Measurements from ENCODE around the gene CARD6. TPM values are rescaled to one million over a fixed set of nuclear protein-coding genes. Genes with fewer than 3 reads are reported as not detected.
A peak's percentile ranks its signal among the peaks of the same experiment; 100 is the strongest.

CARD6 gene
- total and polyA plus RNA-seq, 9 of the 15 experiments (the other 6 are each of a cell fraction or from before 2014, with no cell fraction given) = 3.5 to 8.3 (median 5.9) TPM

- FAIRE-seq (no peak), DNase-seq (ENCODE audit: extremely low read depth in 1 of 4, low spot score in 3 of 4) (no peak), ATAC-seq (no peak)
- Histone ChIP-seq H2AFZ (ENCODE audit: low read depth, low read length) (no peak overlapping the region), H3K4me1 (replicated peaks in 1 of 2; ENCODE audit: control insufficient read depth in 2 of 2, insufficient read depth in 2 of 2, low read length in 2 of 2) (no peaks in the 10 kb centered on the region), H3K36me3 (ENCODE audit: control insufficient read depth, insufficient read depth, low read length) (no peaks in the 10 kb centered on the region), H3K4me2 (ENCODE audit: insufficient read depth, low read length) (no peak overlapping the region), H4K20me1 (replicated peaks; ENCODE audit: control insufficient read depth, insufficient read depth, low read length) (no peaks in the 10 kb centered on the region), H3K9me1 (ENCODE audit: control insufficient read depth, insufficient read depth, low read length) (no peaks in the 10 kb centered on the region), H3K27me3 (ENCODE audit: control insufficient read depth in 2 of 2, insufficient read depth in 2 of 2, low read length in 2 of 2) (no peaks in the 10 kb centered on the region), H3K27ac (ENCODE audit: extremely low read depth, low read depth, low read length) (no peak overlapping the region), H3K9me3 (replicated peaks; ENCODE audit: control insufficient read depth, insufficient read depth, low read depth, low read length) (peaks cover 4% of the 10 kb centered on the region), H3K4me3 (no peak overlapping the region), H3K79me2 (ENCODE audit: control insufficient read depth, insufficient read depth, low read length) (no peaks in the 10 kb centered on the region), H3K9ac (ENCODE audit: insufficient read depth in 1 of 2, low read depth in 2 of 2, low read length in 2 of 2) (no peak overlapping the region)
- 45% methylated on average over 6 of the region's 6 CpGs for WGBS (ENCODE audit: insufficient coverage, low coverage, missing lambda C conversion rate)
- in situ Hi-C loops (cut with MboI) (loop anchor here (5.0 to 25.0 kb wide), 3 partner anchors 125 to 1290 kb away; no protein-coding TSS in a partner anchor), intact Hi-C loops (cut with micrococcal nuclease) (loop anchor here (5.0 to 10.0 kb wide), 4 partner anchors 40 to 1300 kb away; partner anchors contain the start of gene RPL37)
- ChIA-PET POLR2A (no interaction called here), CTCF (ENCODE audit: low intra/inter-chr PET ratio) (interaction anchor here (0.6 kb wide), 1 partner anchor 484 kb away, joined by 3 read pairs; no protein-coding TSS in a partner anchor)
- no TSS peak for BruUV-seq (replicated peaks)
- TF ChIP-seq MITF (IDR thresholded peaks at IDR 0.05) (no peak), ZBTB40 (IDR thresholded peaks at IDR 0.05) (peak; percentile 41; the same call in 1 of the 2 replicates), ZBTB40 (CRISPR knock-in tag; IDR thresholded peaks at IDR 0.05) (no peak), CBX3 (IDR thresholded peaks at IDR 0.05; ENCODE audit: borderline replicate concordance in 1 of 2, low read length in 2 of 2) (peak in 1 of 2 experiments; percentile 91; a peak in 2 of 3 replicates), TRIM24 (IDR thresholded peaks at IDR 0.05) (peak; percentile 43 to 53; a peak in 2 of 4 replicates), ZNF140 (CRISPR knock-in tag; IDR thresholded peaks at IDR 0.05) (no peak), ATF3 (IDR thresholded peaks at IDR 0.05) (peak; percentile 64), ATF3 (CRISPR knock-in tag; conservative IDR thresholded peaks at IDR 0.05) (no peak), TRIM28 (IDR thresholded peaks at IDR 0.05) (peak; percentile 84), ZNF561 (CRISPR knock-in tag; conservative IDR thresholded peaks at IDR 0.05) (0 out of 2 replicates have a peak, but pooled peaks have one; percentile 39), CBFA2T3 (IDR thresholded peaks at IDR 0.05) (0 out of 2 replicates have a peak, but pooled peaks have one; percentile 15), BRD9 (IDR thresholded peaks at IDR 0.05; ENCODE audit: low read depth, partially characterized antibody) (no peak)
Measured at GRCh38 chr5:40877371-40877988, 36.3 kb downstream of the CARD6 start.
